Coronary artery (tissue), 2 donors: ENCODE results near the gene MED31.

Experiments used
- DNase-seq: peaks from one replicate; pipeline ENCODE4 v3.0.0-alpha.2; 2017; ENCODE audit warnings: low spot score
- H3K27ac ChIP-seq, 2 donors: fragments of 200-600 bp; sonication (generic); one replicate each; pipeline ENCODE4 v1.5.1; 2016 to 2019
- H3K4me3 ChIP-seq: fragments of 200-600 bp; sonication (generic); 2 replicates; pipeline ENCODE4 v1.5.1; 2016; ENCODE audit warnings: mild to moderate bottlenecking, moderate library complexity
- CTCF ChIP-seq: fragments of 200-600 bp; sonication (generic); IDR thresholded peaks from one replicate; pipeline ENCODE4 v1.5.1; 2019; ENCODE audit warnings: antibody characterized with exemption

MED31 gene

DNA sequence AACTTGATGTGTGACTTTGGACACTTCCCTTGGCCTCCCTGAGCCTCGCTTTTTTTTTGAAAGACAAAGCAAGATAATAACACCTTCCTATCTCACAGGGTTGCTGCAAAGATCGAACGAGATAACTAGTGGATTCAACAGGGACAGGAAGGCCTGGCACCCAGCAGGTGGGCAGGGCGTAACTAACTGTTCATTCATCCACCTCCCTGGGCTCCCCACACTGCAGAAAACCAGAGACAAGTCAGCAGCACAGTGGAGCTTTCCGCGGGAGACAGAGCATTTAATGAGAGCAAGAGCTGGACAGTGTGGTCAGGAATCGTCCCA, 33.0 kb upstream of the MED31 start:
- Histone ChIP-seq H3K4me3 (no peak overlapping the region), H3K27ac (no peak overlapping the region)
- no peak for DNase-seq
- no peak for TF ChIP-seq CTCF

DNA sequence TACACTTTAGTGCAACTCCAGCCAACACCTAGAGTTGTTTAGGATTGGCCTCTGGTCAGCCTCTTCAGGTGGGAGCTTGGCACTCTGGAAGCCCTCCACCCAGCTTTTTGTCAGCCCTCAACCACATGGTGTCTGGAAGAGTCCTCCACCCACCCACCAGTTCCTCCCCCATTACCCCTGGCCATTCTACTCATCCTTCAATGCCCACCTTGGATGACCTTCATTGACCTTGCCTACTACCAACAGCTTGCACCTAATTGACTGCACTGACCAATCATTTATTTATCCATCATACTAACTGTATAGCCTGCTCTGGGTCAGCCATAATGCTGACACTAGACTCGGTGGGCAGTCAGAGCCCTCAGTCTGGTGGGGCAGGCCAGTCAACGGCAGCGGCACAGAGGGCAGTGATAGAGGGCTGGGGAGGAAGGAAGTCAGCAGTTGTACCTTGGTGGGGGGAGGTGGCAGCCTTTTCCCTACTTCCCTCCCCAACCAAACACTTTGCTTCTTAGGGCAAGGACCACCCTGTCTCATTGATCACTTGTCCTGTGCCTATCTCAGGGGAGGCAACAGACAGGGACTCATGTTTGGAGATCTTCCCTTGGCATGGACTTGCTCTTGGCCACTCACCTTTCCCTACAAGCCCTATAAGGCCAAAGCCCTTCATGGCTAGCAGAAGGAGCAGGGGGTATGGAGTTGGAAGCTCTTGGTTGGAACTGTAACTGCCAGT, 32.5 kb upstream of the MED31 start:
- no peak for DNase-seq
- no peak overlapping the region for H3K4me3 ChIP-seq

DNA sequence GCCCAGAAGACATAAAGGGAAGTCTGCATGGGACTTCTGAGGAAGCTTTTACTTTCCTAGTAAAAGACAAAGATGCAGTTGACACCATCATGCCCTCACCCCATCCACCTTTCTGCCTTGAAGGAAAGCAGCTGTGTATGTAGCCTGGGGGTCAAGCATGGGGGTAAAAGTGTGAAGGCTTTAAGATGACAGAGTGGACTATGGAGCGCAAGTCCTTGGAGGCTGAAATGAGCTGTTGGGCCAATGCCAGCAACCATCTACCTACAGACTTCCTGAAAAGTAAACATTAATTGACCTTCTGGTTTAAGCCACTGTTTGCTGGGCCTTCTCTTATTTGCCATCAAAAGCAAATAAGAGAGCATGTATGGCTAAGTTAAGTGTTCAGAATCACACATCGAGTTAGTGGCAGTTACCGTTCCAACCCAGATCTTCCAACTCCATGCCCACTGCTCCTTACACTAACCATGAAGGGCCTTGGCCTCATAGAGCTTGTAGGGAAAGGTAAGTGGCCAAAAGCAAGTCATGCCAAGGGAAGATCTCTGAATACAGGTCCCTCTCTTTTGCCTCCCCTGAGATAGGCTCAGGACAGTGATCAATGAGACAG, 31.8 kb upstream of the MED31 start:
- Histone ChIP-seq H3K27ac (no peak overlapping the region), H3K4me3 (no peak overlapping the region)
- no peak for DNase-seq
- TF ChIP-seq CTCF, result no peak

More for the DNA sequence above, 32.5 kb upstream of the MED31 start:
- H3K27ac ChIP-seq, result no peak overlapping the region
- no peak for TF ChIP-seq CTCF

- no peak for TF ChIP-seq CTCF
- DNase-seq, result no peak
Measured at GRCh38 chr17:6682339-6682738, 30.9 kb upstream of the MED31 start.

GRCh38 chr17:6681671-6682070, 30.3 kb upstream of the MED31 start:
- no peak overlapping the region for H3K27ac ChIP-seq
- DNase-seq, result no peak
- TF ChIP-seq CTCF, result no peak
- H3K4me3 ChIP-seq, result no peak overlapping the region

More at GRCh38 chr17:6682339-6682738, 30.9 kb upstream of the MED31 start:
- Histone ChIP-seq H3K27ac (no peak overlapping the region), H3K4me3 (no peak overlapping the region)

DNA sequence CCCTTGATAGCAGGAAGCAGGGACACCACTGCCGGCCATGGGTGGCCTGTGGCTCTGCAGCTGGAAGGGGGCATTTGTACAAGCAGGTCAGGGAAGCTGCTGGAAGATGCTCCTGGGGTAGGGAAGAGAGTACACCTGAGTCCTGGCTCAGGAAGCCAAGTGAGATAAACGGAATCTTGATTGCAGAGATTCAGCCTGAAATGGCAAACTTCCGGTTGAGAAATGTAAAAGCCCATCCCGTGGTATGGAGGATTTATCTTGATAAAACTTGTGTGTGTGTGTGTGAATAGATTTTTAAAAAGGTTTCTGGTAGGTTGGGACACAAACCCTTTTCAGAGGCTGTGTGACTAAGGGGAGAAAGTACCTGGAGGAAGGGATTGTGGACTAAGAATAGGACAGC, 29.8 kb upstream of the MED31 start:
- TF ChIP-seq CTCF, result no peak
- Histone ChIP-seq H3K27ac (no peak overlapping the region), H3K4me3 (no peak overlapping the region)
- no peak for DNase-seq

GRCh38 chr17:6679241-6679640, 27.8 kb upstream of the MED31 start:
- Histone ChIP-seq H3K27ac (no peak overlapping the region), H3K4me3 (no peak overlapping the region)
- DNase-seq, result no peak
- no peak for TF ChIP-seq CTCF
